Stimulated activated CD4-positive, alpha-beta T cell treated with anti-CD3 and anti-CD28 coated beads, Interleukin-1b, Interleukin-23, amount 100 ng/mL, for 4 hours (primary cell): Measurements from ENCODE around the gene SOBP.

Experiments used
- DNase-seq, 2 donors: peaks; one replicate each; pipeline ENCODE4 v3.0.0-alpha.2; 2020; ENCODE audit warnings: low read depth in 2 of 2

SOBP gene

GRCh38 chr6:107684996-107685395, 195.1 kb downstream of the SOBP start:
- no peak for DNase-seq

- DNase-seq: no peak
Measured at GRCh38 chr6:107689190-107689589, 199.3 kb downstream of the SOBP start.

- DNase-seq: no peak
Measured at GRCh38 chr6:107689951-107690642, 200.2 kb downstream of the SOBP start.

- no peak for DNase-seq
Measured at GRCh38 chr6:107690643-107691061, 200.7 kb downstream of the SOBP start.

GRCh38 chr6:107691062-107691751, 201.3 kb downstream of the SOBP start:
- no peak for DNase-seq

- DNase-seq: no peak
Measured at GRCh38 chr6:107692351-107692750, 202.4 kb downstream of the SOBP start.

- DNase-seq: no peak
Measured at GRCh38 chr6:107695061-107695720, 205.3 kb downstream of the SOBP start.

- no peak for DNase-seq
Measured at GRCh38 chr6:107697682-107698081, 207.8 kb downstream of the SOBP start.

GRCh38 chr6:107698146-107698545, 208.2 kb downstream of the SOBP start:
- DNase-seq: no peak

GRCh38 chr6:107699254-107699653, 209.3 kb downstream of the SOBP start:
- no peak for DNase-seq

- no peak for DNase-seq
Measured at GRCh38 chr6:107699697-107700325, 209.9 kb downstream of the SOBP start.

GRCh38 chr6:107703606-107704005, 213.7 kb downstream of the SOBP start:
- no peak for DNase-seq

- peak in 1 of 2 donors; percentile 45 for DNase-seq
Measured at GRCh38 chr6:107704347-107705013, 214.6 kb downstream of the SOBP start.

- no peak for DNase-seq
Measured at GRCh38 chr6:107706516-107707115, 216.7 kb downstream of the SOBP start.

GRCh38 chr6:107707346-107708275, 217.7 kb downstream of the SOBP start:
- no peak for DNase-seq

- no peak for DNase-seq
Measured at GRCh38 chr6:107708435-107708834, 218.5 kb downstream of the SOBP start.

- DNase-seq: no peak
Measured at GRCh38 chr6:107709341-107709740, 219.4 kb downstream of the SOBP start.
